SH-SY5Y (cell line): ENCODE results near the gene SV2C.

Source experiments
- GATA2 ChIP-seq: IDR thresholded peaks from 2 replicates; pipeline ENCODE4 v1.6.1; 2011; ENCODE audit warnings: mild to moderate bottlenecking, low read depth, low read length
- GATA3 ChIP-seq: IDR thresholded peaks from 2 replicates; pipeline ENCODE4 v1.6.1; 2011; ENCODE audit warnings: low read depth, mild to moderate bottlenecking, low read length, moderate library complexity

The SV2C gene

DNA sequence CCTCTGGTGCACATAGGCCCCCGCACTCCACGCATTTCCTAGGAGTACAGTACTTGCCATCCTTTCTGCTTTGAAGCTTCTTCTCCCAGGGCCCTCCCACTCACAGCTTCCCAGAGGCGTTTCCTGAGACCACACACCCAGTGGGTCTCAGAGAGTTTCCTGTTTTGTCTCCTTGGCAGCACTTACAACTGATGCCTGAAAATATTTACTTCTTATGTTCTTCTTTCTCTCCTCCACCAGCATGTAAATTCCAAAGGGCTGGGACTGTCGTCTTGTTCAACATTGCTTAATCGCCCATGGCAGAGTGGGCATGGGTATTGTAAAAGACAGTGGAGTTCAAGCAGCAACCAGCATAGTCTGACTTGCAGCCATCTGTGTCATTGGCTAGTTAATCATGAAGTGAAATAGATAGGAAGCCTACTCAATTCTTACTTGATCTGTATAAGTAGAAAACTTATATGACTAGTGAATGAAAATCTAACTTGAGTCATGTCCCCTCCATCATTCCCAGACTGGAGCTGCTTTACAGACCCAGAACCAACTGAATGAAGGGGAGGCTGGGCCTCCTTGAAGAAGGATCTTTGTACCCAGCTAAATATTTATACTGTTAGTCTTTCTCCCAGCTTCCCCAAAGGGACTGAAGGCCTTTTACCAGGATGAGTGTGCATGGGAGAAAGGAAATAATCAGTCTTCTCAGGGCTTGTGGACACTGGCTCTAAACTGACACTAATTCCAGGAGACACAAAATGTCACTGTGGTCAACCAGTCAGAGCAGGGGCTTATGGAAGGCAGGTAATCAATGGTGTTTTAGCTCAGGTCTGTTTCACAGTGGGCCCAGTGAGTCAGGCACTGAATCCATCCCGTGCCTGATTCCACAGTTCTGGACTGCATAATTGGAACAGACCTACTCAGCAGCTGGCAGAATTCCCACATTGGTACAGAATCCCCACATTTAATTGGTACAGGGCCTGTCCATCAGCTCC lies 116.4 kb downstream of the SV2C start:
- TF ChIP-seq GATA2: no peak
- TF ChIP-seq GATA3: no peak

DNA sequence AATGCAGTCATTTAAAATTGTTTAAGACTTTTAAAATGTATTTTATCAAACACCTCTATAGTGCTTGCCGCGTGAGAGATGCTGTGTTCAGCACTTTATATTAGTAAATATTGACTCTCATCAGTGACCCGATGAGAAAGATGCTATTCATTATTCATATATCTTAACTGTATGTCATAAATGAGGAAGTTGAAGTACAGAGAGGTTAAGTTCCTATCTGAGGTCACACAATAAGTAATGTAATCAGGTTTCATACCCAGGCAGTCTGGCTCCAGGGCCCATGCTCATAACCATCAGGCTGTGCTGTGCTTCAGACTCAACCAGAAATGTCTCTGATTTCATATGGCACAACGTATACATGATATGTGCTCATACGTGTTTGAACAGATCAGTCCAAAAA lies 119.0 kb downstream of the SV2C start:
- TF ChIP-seq GATA2 (no peak), GATA3 (no peak)

DNA sequence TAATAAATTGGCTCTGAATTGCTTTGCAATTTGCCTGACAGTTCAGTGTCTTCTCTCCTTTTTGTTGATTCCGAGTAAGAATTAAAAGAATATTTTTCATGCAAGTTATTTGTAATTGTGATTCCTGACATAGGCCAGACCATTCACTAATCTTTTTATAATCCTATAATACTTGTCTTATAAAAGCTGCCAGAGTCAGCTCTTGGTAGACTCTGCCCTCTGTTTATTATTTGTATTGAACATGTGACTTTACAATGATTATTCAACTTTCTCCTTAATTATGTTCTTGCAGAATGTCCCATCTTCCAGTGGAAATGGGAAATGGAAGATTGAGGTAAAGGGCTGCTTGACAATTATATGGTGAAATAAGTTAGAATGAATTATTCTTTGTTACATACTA lies 121.0 kb downstream of the SV2C start:
- TF ChIP-seq GATA2 (no peak), GATA3 (no peak)

DNA sequence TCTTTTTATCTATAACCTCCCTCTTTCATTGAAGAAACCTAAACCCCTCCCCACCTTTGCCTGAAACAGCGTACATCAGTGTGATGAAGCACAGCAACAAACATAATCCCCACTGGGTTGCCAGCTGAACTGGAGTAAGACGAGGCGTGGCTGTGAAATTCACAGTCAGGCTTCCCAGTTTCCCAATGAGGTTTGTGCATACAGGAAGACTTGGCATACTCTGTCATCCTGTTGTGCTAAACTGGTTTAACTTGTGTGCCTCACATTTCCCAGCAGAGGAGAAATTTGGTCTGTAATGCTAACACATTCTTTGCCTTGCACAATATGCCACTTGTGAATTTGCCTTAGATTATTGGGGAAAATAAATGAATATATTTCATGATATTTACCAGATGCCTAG lies 121.5 kb downstream of the SV2C start:
- no peak for TF ChIP-seq GATA3
- no peak for TF ChIP-seq GATA2

DNA sequence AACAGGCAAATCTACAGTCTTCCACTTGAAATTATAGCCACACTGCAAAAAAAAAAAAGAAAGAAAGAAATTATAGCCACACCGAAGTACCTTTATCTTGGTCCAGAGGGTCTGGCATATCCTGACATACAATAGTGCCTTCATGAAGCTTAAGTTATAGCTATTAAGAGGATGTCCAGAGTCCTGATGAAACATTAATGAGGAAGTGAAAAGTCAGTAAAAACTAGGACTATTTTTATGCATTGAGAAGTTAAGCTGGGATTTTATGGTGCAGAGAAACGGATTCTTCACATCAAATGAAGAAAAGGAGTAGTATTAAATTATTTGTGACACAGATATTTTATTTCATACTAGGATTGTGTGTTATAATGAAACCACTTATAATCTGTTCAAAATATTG lies 123.9 kb downstream of the SV2C start:
- no peak for TF ChIP-seq GATA3
- TF ChIP-seq GATA2: no peak

DNA sequence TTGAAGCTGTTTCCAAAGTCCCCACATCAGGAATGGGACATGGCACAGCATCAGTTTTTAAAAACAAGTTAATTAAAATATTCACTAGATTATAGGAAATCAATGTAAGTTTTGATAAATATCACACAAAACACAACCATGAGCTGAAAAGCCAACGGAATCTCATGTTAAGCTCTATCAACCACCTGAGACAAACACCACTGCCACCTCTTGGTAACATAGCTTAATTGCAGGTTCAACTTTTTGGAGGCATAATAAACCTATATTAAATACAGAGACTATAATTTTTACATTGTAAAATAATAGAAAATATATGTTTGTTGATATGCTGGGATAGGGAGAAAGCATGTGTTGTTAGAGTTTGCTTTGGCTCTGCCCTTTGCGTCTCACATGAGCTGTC lies 126.1 kb downstream of the SV2C start:
- TF ChIP-seq GATA2 (no peak), GATA3 (no peak)

DNA sequence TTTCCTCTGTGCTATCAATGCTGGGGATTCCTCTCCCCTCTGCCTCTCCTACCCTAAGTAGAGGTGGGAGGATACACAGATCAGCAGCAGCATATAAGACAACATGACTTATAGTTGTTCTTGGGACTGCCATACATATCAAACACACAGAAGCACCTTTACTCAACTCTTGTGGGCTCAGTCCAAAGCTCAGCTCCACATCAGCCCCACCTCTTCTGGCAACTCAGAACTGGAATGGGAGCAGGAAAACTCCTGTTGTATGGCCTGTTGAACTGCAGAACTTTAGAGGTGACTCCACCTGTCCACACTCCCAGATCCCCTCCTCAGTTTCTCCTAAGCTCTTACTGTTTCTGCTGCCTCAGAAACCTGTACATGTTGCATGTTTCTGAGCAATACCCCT lies 127.8 kb downstream of the SV2C start:
- TF ChIP-seq GATA2 (no peak), GATA3 (no peak)

DNA sequence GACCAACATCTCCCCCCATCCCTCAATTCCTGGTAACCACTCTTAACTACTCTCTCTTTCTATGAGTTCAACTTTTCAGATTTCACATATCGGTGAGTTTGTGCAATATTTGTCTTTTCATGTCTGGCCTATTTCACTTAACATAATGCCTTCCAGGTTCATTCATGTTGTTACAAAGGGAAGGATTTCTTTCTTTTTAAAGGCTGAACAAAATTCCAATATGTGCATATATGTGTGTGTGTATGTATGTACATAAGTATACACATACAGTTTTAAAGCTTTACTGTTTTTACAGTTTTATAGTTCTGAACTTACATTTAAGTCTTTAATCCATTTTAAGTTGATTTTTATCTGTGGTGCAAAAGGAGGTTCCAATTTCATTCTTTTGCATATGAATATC lies 130.7 kb downstream of the SV2C start:
- no peak for TF ChIP-seq GATA2
- no peak for TF ChIP-seq GATA3

DNA sequence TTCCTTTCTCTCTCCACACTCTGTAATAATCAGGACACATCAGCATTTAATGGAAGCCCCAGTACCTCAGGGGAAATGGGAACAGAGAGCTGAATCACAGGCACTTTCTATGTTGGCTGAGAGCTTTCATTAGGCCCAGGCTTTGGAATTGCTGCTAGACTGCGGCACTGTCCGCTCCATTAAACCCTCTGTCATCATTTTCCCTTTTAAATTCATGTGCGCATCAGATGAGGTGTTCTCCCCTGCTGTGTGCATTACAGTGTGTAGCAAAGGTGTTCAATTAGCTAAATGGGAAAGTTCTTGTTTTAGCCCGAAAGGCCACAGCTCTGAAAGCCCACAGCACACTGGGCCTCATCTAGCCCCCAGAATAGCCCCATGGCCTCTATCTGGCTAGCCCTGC lies 133.6 kb downstream of the SV2C start:
- no peak for TF ChIP-seq GATA2
- TF ChIP-seq GATA3: no peak

DNA sequence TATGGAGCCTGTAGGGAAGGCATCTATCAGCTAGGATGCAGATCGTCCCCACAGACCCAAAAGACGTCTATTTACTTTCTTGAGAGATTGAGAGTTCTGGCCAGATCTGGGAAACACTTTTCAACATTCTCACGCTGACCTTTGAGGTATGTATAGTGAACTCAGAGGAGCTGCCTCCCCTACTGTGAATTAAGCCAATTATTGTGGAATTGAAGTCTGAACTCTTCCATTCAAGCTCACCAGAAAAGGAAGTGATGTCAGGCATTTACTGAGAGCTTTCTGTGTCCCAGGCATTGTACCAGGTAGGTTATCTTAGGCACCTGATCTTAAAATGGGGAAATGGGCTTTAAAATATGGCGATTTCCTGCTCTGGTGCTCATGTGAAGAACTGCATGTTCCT lies 136.5 kb downstream of the SV2C start:
- TF ChIP-seq GATA3: no peak
- no peak for TF ChIP-seq GATA2

DNA sequence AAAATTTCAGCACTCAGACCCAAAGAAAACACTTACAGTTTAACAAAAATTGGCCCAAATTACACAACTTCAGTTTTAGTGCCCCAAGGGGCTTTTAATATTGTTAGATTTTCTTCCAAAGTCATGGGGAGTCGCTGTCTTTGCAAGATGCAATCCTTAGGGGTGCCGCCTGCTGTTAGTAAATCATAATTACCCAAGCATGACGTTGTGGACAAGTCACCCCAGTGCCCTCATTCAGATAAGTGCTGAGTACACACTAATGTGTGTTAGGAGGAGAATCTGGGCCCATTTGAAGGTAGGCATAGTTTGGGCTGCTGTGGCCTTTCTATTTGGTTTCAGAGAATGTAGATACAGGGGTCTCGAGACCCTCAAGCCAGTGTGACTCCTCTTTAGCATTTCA lies 138.1 kb downstream of the SV2C start:
- no peak for TF ChIP-seq GATA2
- TF ChIP-seq GATA3: no peak

DNA sequence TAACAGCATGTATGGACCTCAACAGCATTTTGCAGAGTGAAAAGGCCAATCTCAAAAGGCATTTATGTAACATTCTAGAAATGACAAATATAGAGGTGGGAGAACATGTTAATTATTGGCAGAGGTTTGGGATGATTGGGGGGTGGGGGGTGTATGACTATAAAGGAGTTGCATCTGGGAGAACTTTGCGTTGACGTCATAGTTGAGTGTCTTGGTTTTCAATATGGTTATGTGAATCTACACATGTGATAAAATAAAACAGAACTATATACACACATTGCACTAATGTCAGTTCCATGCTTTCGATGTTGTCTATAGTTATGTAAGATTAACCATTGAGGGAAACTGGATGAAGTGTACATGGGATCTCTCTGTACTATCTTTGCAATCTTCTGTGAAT lies 139.1 kb downstream of the SV2C start:
- TF ChIP-seq GATA2 (no peak), GATA3 (no peak)

DNA sequence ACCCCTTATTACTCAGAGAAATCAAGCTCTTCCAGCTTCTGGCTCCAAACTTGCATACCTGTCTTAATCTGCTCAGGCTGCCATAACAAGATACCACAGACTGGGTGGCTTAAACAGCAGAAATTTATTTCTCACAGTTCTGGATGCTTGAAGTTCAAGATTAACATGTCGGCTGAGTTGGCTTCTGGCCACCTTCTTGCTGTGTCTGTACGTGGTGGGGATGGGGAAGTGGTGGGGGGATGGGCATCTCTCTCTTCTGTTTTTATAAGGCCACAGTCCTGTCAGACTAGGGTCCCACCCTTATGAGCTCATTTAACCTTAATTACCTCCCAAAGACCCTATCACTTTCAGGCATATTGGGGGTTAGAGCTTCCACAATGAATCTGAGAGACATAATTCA lies 140.5 kb downstream of the SV2C start:
- no peak for TF ChIP-seq GATA2
- no peak for TF ChIP-seq GATA3

DNA sequence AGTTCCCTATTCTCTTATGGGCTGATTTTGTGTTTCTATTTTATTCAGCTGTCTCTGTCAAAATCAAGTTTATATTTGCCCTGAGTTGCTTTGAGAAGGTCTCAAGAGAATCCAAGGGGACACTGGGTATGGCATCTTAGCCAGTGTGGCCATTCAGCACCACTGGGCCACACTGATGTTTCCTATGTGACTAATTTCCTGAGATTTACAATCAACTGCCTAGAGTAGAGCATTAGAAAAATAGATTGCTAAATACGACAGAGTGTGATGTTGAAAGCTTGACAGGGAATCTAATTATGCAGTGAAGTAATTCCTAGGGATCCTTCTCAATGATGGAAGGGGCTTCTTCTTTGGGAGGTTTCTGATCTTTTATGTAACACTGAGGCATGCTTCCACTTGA lies 141.7 kb downstream of the SV2C start:
- TF ChIP-seq GATA3 (no peak), GATA2 (no peak)

DNA sequence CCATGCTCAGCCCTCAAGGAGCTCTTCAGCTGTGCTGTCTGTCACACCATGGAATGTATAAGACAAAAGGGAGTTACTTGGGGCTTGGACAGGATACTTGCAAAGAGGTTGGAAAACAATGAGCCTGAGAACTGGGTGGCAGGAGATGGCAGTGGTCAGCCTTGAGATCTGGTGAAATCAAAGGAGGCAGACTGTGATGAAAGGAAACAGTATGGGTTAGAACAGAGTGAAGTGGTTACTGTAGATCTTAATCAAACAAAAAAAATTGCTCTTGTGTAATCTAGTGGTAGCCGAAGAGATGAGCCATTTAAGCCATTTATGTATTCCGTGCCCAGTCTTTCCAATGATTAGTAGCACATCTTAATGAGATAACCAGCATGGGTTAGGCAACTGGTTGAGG lies 142.2 kb downstream of the SV2C start:
- TF ChIP-seq GATA2 (no peak), GATA3 (no peak)
